GM18498 (cell line): ENCODE results near the gene SNRPD3.

ENCODE experiments used
- ATAC-seq: cut with Tn5 transposase; IDR thresholded peaks from one replicate; pipeline ENCODE4 v1.9.1; 2021; ENCODE audit warnings: mild to moderate bottlenecking, moderate library complexity; ENCODE audit not compliant: unreplicated experiment

The SNRPD3 gene

GRCh38 chr22:24565077-24565476, 9.3 kb downstream of the SNRPD3 start:
- no peak for ATAC-seq

DNA sequence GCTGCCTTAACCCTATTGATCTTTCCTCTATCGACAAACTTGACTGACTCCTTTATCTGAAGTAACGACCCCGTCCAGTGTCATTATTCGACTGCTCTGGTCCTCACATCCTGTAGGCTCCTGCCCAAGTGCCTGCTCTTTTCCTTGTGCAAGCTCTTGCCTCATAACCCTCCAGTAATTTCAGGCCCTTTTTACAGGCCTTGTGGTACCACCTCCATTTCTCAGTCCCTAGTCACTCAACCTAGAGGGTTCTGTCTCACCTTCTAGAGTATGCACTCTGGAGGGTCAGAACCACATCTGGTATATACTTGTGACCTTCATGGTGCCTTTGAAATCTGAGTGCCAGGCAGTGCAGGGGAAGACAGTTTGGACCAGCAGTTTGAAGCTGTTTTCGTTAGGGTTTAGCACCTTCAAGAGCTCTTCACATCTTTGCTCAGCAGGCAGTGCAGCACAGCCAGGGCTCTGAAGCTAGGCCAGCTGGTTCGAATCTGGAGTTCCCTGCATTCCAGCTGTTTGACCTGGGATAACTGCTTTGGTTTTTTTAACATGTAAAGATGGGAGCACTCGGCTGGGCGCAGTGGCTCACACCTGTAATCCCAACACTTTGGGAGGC, 11.2 kb downstream of the SNRPD3 start:
- ATAC-seq = no peak

GRCh38 chr22:24567668-24568067, 11.9 kb downstream of the SNRPD3 start:
- no peak for ATAC-seq

- ATAC-seq = no peak
Observed at GRCh38 chr22:24571266-24571665, 15.5 kb downstream of the SNRPD3 start.

DNA sequence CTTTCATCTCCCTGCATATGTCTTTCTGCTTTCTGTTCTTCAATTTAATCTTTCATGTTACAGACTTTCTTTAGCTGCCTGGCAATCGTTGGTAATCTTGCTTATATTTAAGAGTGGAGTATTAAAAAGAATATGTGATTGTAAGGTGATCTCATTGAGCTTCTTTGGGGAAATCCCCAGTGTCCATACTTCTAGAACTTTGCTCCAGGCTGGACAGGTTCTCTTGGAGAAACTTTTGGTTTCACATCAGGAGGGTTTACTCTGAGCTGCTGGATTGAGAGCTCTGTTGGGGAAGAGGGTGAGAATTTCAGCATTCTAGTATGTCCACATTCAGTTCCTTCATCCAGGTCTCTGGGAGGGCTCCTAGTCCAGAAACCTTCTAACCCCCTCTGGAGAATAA, 21.0 kb downstream of the SNRPD3 start:
- no peak for ATAC-seq

DNA sequence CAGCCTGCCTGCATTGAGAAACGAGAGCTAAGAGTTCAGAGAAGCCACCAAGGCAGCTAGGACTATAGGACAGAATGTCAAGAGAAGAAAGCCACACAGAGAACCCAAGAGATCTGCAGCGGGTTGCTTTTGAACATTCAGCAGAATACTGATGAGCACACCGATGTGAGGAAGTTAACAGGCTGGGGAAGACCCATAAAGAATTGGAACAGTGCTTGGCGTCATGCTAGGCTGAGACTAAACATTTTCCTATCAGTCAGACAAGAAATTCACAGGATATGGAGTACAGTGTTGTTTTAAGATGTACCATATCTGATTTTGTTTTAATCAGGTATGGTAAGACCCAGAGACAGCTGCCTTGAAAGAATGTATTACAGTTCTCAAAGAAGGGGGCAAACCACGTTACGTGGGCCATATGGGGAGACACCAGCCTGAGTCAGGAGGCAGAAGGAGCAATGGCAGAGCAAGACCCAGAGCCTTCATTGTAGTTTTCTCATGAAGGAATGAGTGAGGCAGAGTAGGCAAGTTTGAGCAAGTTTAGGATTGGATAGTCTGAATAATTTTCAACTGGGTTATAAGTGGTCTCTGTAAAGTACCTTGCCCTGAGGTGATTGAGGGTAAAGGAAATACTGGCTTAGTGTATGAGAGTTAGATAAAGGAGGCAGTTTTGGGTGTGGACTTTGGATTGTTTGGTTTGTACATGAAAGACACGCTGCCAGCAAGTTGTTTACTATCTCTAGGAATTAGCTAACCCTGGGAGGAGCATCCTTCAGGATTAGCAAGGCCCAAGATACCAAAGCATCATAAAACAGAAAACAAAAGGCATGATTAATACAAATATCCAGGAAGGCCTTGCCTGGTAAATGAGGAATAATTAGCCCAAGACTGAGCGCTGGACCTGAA, 22.8 kb downstream of the SNRPD3 start:
- no peak for ATAC-seq

DNA sequence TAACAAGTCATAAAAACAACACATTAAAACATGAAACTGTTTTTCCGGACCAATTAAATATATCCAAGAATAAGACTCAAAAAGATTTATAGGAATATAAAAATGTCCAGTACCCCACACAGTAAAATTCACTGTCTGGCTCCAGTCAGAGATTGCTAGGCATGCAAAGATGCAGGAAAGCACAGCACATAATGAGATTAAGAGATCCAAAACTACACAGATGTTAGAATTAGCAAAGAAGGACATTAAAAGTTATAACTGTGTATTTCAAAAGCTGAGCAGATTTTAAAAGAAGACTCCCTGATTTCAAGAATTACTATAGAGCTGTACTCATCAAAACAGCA, 23.4 kb downstream of the SNRPD3 start:
- no peak for ATAC-seq

- no peak for ATAC-seq
Observed at GRCh38 chr22:24580276-24580675, 24.5 kb downstream of the SNRPD3 start.

DNA sequence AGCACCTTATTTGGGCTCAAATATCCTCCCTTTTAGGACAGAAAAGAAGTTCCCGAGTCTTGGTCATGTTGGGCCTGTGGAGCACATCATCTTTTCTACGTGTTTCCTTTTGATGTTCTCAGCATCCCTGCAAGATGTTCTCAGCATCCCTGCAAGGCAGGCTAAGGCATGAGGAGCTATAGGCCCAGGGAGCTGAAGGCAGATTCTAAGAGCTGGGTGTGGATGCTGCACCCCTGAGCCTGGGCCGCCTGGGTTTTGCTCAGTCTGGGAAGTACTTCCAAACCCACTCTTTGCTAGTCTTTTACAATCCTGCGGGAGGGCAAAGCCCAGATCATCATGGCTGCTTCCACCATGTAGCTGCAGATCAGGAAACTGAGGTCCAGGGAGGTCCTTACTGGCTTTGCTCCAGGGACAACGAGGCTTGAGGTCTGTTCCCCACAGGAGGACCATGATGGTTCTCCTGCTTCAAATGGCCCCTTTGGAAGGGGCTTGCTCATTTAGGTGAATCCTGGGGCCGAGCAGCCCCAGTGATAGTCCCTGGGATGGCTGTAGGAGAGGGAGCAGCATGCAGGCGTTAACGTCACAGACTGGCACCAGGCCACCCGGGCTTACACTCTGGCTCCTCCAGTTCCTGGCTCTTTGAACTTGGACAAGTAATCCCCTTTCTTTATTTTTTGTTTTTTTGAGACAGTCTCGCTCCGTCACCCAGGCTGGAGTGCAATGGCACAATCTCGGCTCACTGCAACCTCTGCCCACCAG, 26.4 kb downstream of the SNRPD3 start:
- ATAC-seq = no peak

- no peak for ATAC-seq
Observed at GRCh38 chr22:24583221-24584165, 27.7 kb downstream of the SNRPD3 start.

GRCh38 chr22:24584166-24584790, 28.5 kb downstream of the SNRPD3 start:
- no peak for ATAC-seq

DNA sequence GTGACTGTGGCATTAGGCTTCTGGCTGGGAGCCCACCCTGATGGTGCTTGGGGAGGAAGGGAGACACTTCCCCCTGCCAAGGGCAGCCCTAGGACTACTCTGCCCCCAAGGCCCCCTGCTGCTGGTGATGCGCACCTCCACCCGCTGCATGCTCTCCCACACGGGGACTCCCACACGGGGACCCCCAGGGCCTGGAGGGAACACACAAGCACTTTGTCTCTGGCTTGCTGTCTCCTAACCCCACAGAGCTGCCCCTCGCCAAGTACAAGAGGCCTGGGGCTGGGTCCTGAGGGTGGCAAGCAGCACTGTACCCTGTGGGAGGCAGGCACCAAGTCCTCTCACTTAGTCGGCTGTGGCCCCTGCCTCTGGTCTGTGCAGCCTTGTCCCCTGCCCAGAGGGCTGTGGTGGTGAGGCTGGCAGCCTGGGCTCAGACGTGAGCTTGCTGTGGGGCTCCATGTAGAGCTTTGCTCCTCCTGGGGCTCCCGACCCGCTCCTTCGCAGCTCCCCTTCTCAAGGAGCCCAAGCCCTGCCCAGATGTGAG, 29.1 kb downstream of the SNRPD3 start:
- ATAC-seq = no peak

DNA sequence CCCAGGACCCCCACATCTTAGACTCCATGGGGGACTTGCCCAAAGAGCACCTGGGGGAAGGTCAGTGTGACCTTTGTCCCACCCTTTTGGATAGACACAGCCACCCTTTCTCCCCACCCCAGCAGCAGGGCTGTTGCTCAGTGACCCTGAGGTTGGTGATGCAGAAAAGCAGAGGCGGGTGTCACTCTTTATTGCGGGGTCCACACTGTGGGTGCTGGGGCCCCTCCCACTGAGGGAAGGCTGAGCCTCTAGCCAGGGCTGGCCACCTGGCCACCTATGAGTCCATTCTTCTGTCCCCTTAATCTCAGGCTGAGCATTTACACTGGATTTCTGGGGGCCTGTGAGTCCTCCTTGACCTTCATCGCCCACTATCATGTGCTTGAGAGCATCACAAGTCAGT, 29.7 kb downstream of the SNRPD3 start:
- ATAC-seq = no peak

GRCh38 chr22:24585927-24586546, 30.2 kb downstream of the SNRPD3 start:
- no peak for ATAC-seq

DNA sequence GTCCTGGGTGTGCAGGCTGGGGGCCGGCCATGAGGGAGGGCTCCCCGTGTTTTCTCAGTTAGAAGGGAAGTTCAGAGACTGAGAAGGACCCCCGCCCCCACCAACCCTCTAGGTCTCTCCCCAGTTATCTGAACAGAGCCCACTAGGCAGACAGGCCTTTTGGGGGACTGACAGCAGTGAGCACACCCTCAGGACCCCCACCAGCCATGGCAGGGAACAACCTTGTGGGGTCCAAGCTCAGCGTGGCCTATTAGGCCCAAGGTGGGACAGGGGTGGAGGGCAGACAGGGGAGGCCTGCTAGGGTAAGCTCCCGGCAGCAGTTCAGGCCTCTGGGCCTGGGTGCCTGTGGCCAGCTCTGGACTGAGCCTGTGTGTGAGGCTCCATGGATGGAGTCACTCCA, 31.5 kb downstream of the SNRPD3 start:
- no peak for ATAC-seq

GRCh38 chr22:24587948-24588347, 32.1 kb downstream of the SNRPD3 start:
- no peak for ATAC-seq

DNA sequence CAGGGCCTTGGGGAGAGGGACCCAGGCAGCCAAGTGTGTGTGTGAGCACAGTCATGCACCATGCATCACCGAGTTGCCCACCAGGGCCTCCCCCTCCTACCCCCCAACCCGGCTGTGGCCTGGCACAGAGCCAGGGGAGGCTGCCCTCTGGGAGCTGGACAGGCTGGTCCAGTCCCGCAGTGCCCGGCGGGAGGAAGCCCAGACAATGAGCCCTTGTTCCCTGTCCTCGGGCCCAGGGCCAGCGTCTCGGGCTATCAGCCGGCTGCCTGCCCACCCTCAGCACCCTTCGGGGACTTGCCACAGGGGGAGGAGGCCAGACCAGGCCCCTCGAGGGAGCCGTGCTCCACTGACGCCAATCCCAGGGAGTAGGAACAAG, 32.6 kb downstream of the SNRPD3 start:
- no peak for ATAC-seq

GRCh38 chr22:24588757-24589481, 33.1 kb downstream of the SNRPD3 start:
- no peak for ATAC-seq

DNA sequence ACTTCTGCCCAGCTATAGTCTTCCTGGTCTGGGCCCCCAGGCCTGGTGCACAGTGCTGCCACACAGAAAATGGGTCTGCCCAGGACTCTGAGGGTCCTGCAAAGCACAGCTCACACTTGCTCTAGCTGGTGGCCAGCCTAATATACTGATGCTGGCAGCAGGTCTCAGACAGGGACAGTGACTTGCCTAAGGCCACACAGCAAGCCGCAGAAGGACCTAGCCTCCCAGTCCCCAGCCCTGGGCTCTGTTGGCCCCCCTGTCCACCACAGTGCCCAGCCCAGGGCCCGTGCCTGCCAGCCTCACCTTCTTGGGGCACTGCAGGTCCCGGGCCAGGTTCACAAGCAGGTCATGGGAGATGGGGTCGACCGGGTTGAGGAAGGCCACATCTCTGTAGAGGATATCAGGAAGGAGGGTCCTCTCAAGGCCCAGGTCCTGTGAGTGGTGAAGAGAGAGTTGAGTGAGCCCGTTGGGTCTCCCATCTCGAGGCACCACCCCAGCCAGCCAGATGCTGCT, 33.8 kb downstream of the SNRPD3 start:
- no peak for ATAC-seq
